ENCODE measurements around the gene ADGRL2.
A peak's percentile ranks its signal among the peaks of the same experiment; 100 is the strongest.

The ADGRL2 gene

GRCh38 chr1:81801651-81802456 lies 1.1 kb downstream of the ADGRL2 start:
- Mint-ChIP-seq H3K4me3 (peak overlapping the region; percentile 45), H3K4me1 (ENCODE audit: low read depth) (peaks cover 26% of the 10 kb centered on the region), H3K27ac (no peak overlapping the region), H3K27me3 (peaks cover 59% of the 10 kb centered on the region), H3K36me3 (ENCODE audit: low read depth) (no peaks in the 10 kb centered on the region), H3K9me3 (no peaks in the 10 kb centered on the region)
- intact Hi-C loops (cut with micrococcal nuclease) = no loop called here

- Mint-ChIP-seq H3K9me3 (no peaks in the 10 kb centered on the region), H3K4me3 (peak overlapping the region; percentile 42), H3K4me1 (ENCODE audit: low read depth) (peaks cover 26% of the 10 kb centered on the region), H3K36me3 (ENCODE audit: low read depth) (no peaks in the 10 kb centered on the region), H3K27me3 (peaks cover 59% of the 10 kb centered on the region), H3K27ac (no peak overlapping the region)
- intact Hi-C loops (cut with micrococcal nuclease) = no loop called here
Measured at GRCh38 chr1:81802457-81802706, 1.6 kb downstream of the ADGRL2 start.

GRCh38 chr1:81802707-81803430 lies 2.1 kb downstream of the ADGRL2 start:
- intact Hi-C loops (cut with micrococcal nuclease) = no loop called here
- peaks cover 26% of the 10 kb centered on the region for H3K4me1 Mint-ChIP-seq (ENCODE audit: low read depth)
- no peaks in the 10 kb centered on the region for H3K36me3 Mint-ChIP-seq (ENCODE audit: low read depth)
- peak overlapping the region; percentile 42 for H3K4me3 Mint-ChIP-seq
- H3K9me3 Mint-ChIP-seq = no peaks in the 10 kb centered on the region
- H3K27me3 Mint-ChIP-seq = peaks cover 60% of the 10 kb centered on the region
- H3K27ac Mint-ChIP-seq = no peak overlapping the region

GRCh38 chr1:81803431-81804110 lies 2.8 kb downstream of the ADGRL2 start:
- Mint-ChIP-seq H3K9me3 (no peaks in the 10 kb centered on the region), H3K27me3 (peaks cover 59% of the 10 kb centered on the region), H3K4me1 (ENCODE audit: low read depth) (peaks cover 26% of the 10 kb centered on the region), H3K4me3 (no peak overlapping the region), H3K36me3 (ENCODE audit: low read depth) (no peaks in the 10 kb centered on the region), H3K27ac (no peak overlapping the region)
- intact Hi-C loops (cut with micrococcal nuclease) = no loop called here

- intact Hi-C loops (cut with micrococcal nuclease) = no loop called here
- H3K36me3 Mint-ChIP-seq (ENCODE audit: low read depth) = no peaks in the 10 kb centered on the region
- H3K4me3 Mint-ChIP-seq = no peak overlapping the region
- H3K27ac Mint-ChIP-seq = no peak overlapping the region
- H3K4me1 Mint-ChIP-seq (ENCODE audit: low read depth) = peaks cover 26% of the 10 kb centered on the region
- no peaks in the 10 kb centered on the region for H3K9me3 Mint-ChIP-seq
- H3K27me3 Mint-ChIP-seq = peaks cover 58% of the 10 kb centered on the region
Measured at GRCh38 chr1:81804312-81804711, 3.6 kb downstream of the ADGRL2 start.

- H3K4me3 Mint-ChIP-seq = no peak overlapping the region
- H3K9me3 Mint-ChIP-seq = no peaks in the 10 kb centered on the region
- no peak overlapping the region for H3K27ac Mint-ChIP-seq
- H3K27me3 Mint-ChIP-seq = peaks cover 48% of the 10 kb centered on the region
- H3K4me1 Mint-ChIP-seq (ENCODE audit: low read depth) = peaks cover 19% of the 10 kb centered on the region
- H3K36me3 Mint-ChIP-seq (ENCODE audit: low read depth) = no peaks in the 10 kb centered on the region
- intact Hi-C loops (cut with micrococcal nuclease) = no loop called here
Measured at GRCh38 chr1:81805537-81806431, 5.0 kb downstream of the ADGRL2 start.

- H3K27ac Mint-ChIP-seq = no peak overlapping the region
- intact Hi-C loops (cut with micrococcal nuclease) = no loop called here
- H3K4me3 Mint-ChIP-seq = no peak overlapping the region
- peaks cover 44% of the 10 kb centered on the region for H3K27me3 Mint-ChIP-seq
- no peaks in the 10 kb centered on the region for H3K9me3 Mint-ChIP-seq
- H3K4me1 Mint-ChIP-seq (ENCODE audit: low read depth) = peaks cover 12% of the 10 kb centered on the region
- H3K36me3 Mint-ChIP-seq (ENCODE audit: low read depth) = no peaks in the 10 kb centered on the region
Measured at GRCh38 chr1:81806432-81806770, 5.7 kb downstream of the ADGRL2 start.

- H3K36me3 Mint-ChIP-seq (ENCODE audit: low read depth) = no peaks in the 10 kb centered on the region
- H3K4me1 Mint-ChIP-seq (ENCODE audit: low read depth) = no peaks in the 10 kb centered on the region
- H3K27ac Mint-ChIP-seq = no peak overlapping the region
- intact Hi-C loops (cut with micrococcal nuclease) = no loop called here
- peaks cover 23% of the 10 kb centered on the region for H3K27me3 Mint-ChIP-seq
- no peaks in the 10 kb centered on the region for H3K9me3 Mint-ChIP-seq
- H3K4me3 Mint-ChIP-seq = no peak overlapping the region
Measured at GRCh38 chr1:81808760-81809159, 8.0 kb downstream of the ADGRL2 start.

- intact Hi-C loops (cut with micrococcal nuclease) = no loop called here
- Mint-ChIP-seq H3K9me3 (no peaks in the 10 kb centered on the region), H3K27ac (no peak overlapping the region), H3K36me3 (ENCODE audit: low read depth) (no peaks in the 10 kb centered on the region), H3K27me3 (peaks cover 15% of the 10 kb centered on the region), H3K4me1 (ENCODE audit: low read depth) (no peaks in the 10 kb centered on the region), H3K4me3 (no peak overlapping the region)
Measured at GRCh38 chr1:81809808-81810207, 9.1 kb downstream of the ADGRL2 start.

- H3K36me3 Mint-ChIP-seq (ENCODE audit: low read depth) = no peaks in the 10 kb centered on the region
- H3K9me3 Mint-ChIP-seq = no peaks in the 10 kb centered on the region
- H3K27ac Mint-ChIP-seq = no peak overlapping the region
- peaks cover 8% of the 10 kb centered on the region for H3K27me3 Mint-ChIP-seq
- no peaks in the 10 kb centered on the region for H3K4me1 Mint-ChIP-seq (ENCODE audit: low read depth)
- intact Hi-C loops (cut with micrococcal nuclease) = no loop called here
- H3K4me3 Mint-ChIP-seq = no peak overlapping the region
Measured at GRCh38 chr1:81811757-81812371, 11.1 kb downstream of the ADGRL2 start.

GRCh38 chr1:81812712-81813111 lies 12.0 kb downstream of the ADGRL2 start:
- peaks cover 5% of the 10 kb centered on the region for H3K27me3 Mint-ChIP-seq
- no peaks in the 10 kb centered on the region for H3K4me1 Mint-ChIP-seq (ENCODE audit: low read depth)
- no peaks in the 10 kb centered on the region for H3K9me3 Mint-ChIP-seq
- intact Hi-C loops (cut with micrococcal nuclease) = no loop called here
- H3K27ac Mint-ChIP-seq = no peak overlapping the region
- no peaks in the 10 kb centered on the region for H3K36me3 Mint-ChIP-seq (ENCODE audit: low read depth)
- H3K4me3 Mint-ChIP-seq = no peak overlapping the region

- Mint-ChIP-seq H3K4me1 (ENCODE audit: low read depth) (no peaks in the 10 kb centered on the region), H3K9me3 (no peaks in the 10 kb centered on the region), H3K27me3 (peaks cover 4% of the 10 kb centered on the region), H3K27ac (no peak overlapping the region), H3K4me3 (no peak overlapping the region), H3K36me3 (ENCODE audit: low read depth) (no peaks in the 10 kb centered on the region)
- intact Hi-C loops (cut with micrococcal nuclease) = no loop called here
Measured at GRCh38 chr1:81813691-81814090, 13.0 kb downstream of the ADGRL2 start.

- H3K27me3 Mint-ChIP-seq = no peaks in the 10 kb centered on the region
- no peak overlapping the region for H3K27ac Mint-ChIP-seq
- H3K36me3 Mint-ChIP-seq (ENCODE audit: low read depth) = no peaks in the 10 kb centered on the region
- H3K4me3 Mint-ChIP-seq = no peak overlapping the region
- no peaks in the 10 kb centered on the region for H3K9me3 Mint-ChIP-seq
- intact Hi-C loops (cut with micrococcal nuclease) = no loop called here
- no peaks in the 10 kb centered on the region for H3K4me1 Mint-ChIP-seq (ENCODE audit: low read depth)
Measured at GRCh38 chr1:81819613-81820012, 18.9 kb downstream of the ADGRL2 start.
